GM19467 (cell line): ENCODE measurements around the gene SCYGR6.

ENCODE experiments used
- ATAC-seq: cut with Tn5 transposase; IDR thresholded peaks from one replicate; pipeline ENCODE4 v1.9.1; 2021; ENCODE audit warnings: mild to moderate bottlenecking, moderate library complexity; ENCODE audit not compliant: unreplicated experiment

The SCYGR6 gene

DNA sequence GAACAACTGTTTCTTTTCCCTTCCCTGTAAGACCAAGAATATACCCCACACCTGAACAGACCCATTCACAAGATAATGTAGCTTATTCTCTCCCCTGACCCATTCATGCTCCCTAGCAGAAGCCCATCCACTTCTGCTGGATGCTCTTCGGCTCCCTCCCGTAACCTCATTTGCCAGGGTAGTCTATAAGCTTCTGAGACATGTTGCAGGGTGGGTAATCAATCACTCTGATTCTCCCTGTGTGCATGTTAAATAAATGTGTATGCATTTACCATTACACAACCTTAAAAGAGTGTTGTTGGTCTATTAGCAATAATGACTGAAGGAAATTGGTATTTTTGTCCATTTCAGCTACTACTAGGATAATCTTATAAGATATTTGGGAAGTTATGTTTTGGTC is 8.1 kb downstream of the SCYGR6 start:
- no peak for ATAC-seq

DNA sequence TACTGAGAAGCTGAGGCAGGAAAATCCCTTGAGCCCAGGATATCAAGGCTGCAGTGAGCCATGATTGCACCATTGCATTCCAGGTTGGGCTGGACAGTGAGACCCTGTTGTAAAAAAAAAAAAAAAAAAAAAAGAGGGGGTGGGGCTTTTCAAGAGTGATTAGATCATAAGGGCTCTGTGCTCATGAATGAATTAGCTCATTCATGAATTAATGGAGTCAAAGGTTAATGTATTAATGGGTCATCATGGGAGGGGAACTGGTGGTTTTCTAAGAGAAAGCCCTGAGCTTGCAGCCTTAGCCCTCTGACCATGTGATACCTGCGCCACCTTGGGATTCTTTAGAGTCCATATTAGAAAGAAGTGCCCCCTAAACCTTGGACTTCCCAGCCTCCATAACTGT is 11.3 kb downstream of the SCYGR6 start:
- ATAC-seq = no peak

DNA sequence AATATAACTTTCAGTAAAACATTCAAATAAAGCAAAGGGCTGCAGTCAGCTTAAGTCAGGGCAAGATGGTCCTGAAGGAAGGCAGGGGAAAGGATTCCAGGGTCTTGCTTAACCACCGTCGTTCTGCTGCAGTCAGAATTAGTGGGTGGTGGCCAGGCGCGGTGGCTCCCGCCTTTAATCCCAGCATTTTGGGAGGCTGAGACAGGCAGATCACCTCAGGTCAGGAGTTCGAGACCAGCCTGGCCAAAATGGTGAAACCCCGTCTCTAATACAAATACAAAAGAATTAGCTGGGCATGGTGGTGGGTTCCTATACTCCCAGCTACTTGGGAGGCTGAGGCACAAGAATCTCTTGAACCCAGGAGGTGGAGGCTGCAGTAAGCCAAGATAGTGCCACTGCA is 13.6 kb downstream of the SCYGR6 start:
- no peak for ATAC-seq

DNA sequence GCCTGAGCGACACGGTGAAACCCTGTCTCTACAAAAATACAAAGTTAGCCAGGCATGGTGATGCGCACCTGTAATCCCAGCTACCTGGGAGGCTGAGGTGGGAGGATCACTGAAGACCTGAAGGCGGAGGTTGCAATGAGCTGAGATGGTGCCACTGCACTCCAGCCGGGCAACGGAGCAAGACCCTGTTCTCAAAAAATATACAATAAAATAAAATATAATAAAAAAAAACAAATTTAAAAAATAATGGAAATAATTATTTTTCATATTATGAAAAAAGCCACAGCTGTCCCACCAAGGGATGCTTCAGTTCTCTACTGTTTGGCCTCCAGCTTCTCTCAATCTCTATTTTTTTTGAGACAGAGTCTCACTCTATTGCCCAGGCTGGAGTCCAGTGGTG is 17.2 kb downstream of the SCYGR6 start:
- no peak for ATAC-seq

DNA sequence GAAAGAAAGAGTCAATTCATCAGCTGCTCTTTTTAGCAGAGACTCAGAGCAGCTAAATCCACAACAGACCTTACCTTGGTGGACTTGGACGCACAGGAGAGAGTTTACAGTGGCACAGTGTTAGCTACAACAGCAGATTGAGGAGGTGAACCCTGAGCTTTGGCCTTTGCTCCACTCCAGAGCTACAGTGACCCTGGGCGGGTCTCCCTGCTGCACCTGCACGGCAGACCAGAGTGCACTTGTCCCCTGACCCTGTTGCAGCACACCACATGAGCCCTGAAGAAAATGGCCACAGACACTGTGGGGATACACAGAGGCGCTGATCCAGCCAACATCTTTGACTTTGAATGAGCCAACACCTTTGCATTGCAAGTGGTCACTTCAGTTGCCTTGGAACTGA is 17.7 kb downstream of the SCYGR6 start:
- ATAC-seq = no peak

DNA sequence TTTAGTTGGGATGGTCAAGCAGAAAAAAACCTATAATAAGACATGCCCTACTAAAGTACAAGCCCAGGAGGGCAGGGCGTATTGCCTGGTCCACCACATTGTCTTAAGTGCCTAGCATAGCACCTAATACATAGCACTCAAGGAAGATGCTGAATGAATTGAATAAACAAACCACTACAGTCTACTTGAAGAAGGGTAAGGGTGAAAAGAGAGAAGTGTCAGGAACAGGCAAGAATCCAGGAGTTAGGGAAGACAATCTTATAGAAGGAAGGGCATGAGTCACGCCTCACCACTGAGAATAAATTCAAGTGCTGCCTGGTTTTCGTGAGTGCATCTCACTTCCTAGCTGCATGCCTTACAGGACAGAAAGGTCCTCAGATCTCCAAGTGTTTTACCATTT is 20.6 kb downstream of the SCYGR6 start:
- ATAC-seq = no peak

DNA sequence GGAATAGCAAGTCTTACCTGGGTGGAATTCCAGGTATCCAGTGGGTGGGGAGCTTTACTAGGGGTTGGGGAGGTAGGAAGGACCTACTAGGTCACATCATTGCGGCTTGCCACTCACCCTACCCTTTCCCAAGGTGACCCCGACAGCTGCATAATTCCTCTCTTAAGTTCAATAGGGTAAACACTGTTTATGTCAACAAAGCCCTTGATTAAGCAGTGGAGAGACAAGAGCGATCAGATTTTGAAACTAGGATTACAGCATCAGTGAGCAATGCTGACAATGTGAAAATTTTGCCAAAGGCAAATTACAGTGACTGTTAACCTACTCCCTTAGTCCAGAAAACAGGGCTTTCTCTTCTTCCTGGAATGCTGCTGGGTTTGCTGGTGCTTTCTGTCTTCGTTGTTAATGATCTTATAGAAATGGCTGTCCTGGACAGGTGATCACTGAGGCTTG is 21.3 kb downstream of the SCYGR6 start:
- ATAC-seq = no peak

DNA sequence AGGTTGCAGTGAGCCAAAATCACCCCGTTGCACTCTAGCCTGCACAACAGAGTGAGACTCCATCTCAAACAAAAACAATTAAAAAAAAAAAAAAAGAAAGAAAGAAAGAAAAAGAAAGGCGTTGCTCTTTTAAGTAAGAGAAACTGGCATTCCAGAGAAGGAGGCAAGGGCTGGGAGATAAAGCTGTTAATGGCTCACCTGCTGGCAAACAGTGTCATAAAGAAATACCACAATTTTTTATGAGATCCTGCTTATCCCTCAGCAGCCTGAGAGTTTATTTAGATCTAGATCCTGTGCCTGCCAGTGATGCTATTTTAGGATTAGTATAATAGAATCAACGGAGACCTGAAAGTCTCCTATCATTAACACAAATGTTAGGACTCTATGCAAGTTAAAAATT is 23.0 kb downstream of the SCYGR6 start:
- no peak for ATAC-seq

DNA sequence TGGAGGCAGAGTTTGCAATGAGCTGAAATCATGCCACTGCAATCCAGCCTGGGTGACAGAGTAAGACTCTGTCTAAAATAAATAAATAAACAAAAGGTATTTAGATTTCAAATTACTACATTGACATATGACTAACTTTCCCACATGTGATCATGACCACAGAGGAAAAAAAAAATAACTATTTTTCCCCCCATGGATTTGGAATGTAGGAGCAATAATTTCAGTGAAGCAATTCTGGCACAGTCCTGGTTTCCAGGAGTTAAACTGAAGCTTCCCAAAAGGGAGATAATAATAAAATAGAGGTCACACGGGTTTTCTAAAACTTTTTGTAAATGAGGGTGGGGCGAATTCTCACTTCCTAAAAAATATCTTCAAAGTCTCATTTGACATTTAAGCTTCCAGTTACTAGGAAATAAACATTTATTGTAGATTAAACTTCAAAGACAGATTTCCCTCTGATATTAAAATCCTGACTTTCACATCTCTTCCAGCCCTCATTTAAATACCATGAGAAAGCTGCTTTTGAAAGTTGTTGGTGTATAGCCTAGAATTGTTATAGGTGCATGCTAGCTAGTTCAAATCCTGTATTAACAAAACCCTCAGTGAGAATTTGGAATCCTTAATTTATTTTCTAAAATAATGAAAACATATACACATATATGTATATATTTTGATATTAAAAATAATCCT is 27.4 kb downstream of the SCYGR6 start:
- no peak for ATAC-seq

DNA sequence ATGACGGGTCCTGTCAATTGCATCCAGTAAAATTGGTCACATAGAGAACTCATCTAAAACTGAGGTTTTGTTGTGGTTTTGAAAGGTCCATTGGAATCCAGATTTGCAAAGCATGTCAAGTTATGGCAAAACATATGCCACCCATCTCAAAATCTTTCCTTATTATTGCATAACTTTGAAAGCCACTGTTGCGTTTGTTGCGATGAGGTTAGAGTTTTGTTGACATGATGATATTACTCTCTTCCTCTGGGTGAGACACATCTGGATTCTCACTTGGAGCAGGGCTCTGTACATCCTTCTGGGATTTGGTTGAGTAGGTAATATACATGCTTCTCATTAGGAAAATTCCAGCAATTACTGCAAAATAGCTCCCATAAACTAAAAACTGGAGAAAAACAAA is 37.4 kb downstream of the SCYGR6 start:
- ATAC-seq = no peak

DNA sequence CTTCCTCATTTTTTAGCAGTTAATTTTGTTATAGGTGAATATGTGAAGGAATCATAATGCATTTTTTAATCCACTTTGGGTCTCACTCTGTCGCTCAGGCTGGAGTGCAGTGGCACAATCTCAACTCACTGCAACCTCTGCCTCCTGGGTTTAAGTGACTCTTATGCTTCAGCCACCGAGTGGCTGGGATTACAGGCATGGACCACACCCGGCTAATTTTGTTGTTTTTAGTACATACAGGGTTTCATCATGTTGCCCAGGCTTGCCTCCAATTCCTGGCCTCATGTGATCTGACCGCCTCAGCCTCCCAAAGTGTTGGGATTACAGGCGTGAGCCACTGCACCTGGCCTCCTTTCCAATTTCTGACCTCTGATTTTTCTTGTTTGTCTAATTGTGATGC is 40.3 kb downstream of the SCYGR6 start:
- no peak for ATAC-seq

DNA sequence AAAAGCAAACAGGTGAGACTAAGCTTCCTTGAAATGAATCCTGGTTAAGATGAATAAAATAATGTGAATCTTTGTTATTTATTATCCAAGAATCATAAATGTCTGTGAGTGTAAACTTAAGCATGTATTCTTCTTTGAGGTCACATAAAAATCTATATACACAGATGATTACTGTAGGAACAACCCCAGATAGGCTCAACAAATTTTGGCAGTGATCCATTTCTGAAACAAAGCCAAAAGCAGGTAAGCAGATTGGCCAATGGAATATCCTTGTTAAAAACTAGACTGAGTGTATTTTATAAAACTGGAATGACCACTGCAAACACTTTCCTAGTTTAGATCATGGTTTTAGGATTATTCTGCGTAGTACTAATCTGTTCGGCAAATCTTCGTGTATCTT is 46.6 kb downstream of the SCYGR6 start:
- ATAC-seq = no peak

DNA sequence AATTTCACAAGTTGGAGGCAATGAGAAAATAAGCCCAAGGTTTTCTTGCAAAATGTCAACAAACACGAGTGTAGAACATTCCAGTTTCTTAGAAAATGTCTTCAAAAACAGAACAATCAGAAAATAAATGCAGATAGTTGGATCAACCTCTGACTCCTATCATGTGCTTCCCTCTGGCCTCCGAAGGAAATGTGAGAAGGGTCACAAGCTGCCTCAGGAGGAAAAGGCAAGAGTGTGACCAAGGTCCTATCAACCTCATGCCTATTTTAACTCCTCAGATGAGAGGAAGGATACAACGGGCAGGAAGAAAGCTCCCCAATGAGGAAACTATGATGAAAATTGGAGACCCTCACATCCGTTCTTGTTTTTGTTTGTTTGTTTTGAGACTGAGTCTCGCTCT is 50.1 kb downstream of the SCYGR6 start:
- no peak for ATAC-seq
